Esophagus muscularis mucosa (tissue), 4 donors: Measurements from ENCODE around the gene ZNF438. TPM values are rescaled to one million over a fixed set of nuclear protein-coding genes. Genes with fewer than 3 reads are reported as not detected.

Experiments used
- DNase-seq: peaks from one replicate; pipeline ENCODE4 v3.0.0-alpha.2; 2017; ENCODE audit errors: extremely low spot score
- H3K27ac ChIP-seq, 4 donors: fragments of 200-600 bp; sonication (generic); replicated peaks in 1 of 4; 1 replicate in 3 of 4; 2 replicates in 1 of 4; pipeline ENCODE4 v1.5.1; 2016 to 2019; ENCODE audit warnings: mild to moderate bottlenecking in 1 of 4
- H3K27me3 ChIP-seq, 4 donors: fragments of 200-600 bp; sonication (generic); one replicate each; pipeline versions ENCODE4 v1.5.1 to v1.6.0; 2016 to 2019
- H3K36me3 ChIP-seq, 4 donors: fragments of 200-600 bp; sonication (generic); one replicate each; pipeline ENCODE4 v1.5.1; 2016 to 2019
- H3K4me1 ChIP-seq, 4 donors: fragments of 200-600 bp; sonication (generic); one replicate each; pipeline ENCODE4 v1.5.1; 2016 to 2019
- H3K4me3 ChIP-seq, 4 donors: fragments of 200-600 bp; sonication (generic); 1 replicate in 2 of 4; 2 replicates in 2 of 4; pipeline ENCODE4 v1.5.1; 2016 to 2019; ENCODE audit warnings: mild to moderate bottlenecking in 4 of 4, moderate library complexity in 1 of 4
- H3K9me3 ChIP-seq, 4 donors: fragments of 200-600 bp; sonication (generic); 1 replicate in 3 of 4; 2 replicates in 1 of 4; pipeline ENCODE4 v1.5.1; 2016 to 2019
- CTCF ChIP-seq, 3 experiments: fragments of 200-600 bp in 2 of 3; fragments of 450-650 bp in 1 of 3; sonication (generic) in 2 of 3; IDR thresholded peaks; one replicate each; pipeline ENCODE4 v1.5.1; 2017 to 2019; ENCODE audit warnings: antibody characterized with exemption in 3 of 3, mild to moderate bottlenecking in 2 of 3, moderate library complexity in 1 of 3
- EP300 ChIP-seq: sonication (generic); formaldehyde crosslinking; IDR thresholded peaks from one replicate; pipeline ENCODE4 v1.6.1; 2017; ENCODE audit warnings: antibody characterized with exemption
- POLR2A ChIP-seq: fragments of 450-650 bp; IDR thresholded peaks from one replicate; pipeline ENCODE4 v1.6.1; 2017; ENCODE audit warnings: antibody characterized with exemption, moderate library complexity, mild to moderate bottlenecking, low read depth
- POLR2AphosphoS5 ChIP-seq, 2 donors: sonication (generic); formaldehyde crosslinking; IDR thresholded peaks; one replicate each; pipeline ENCODE4 v1.6.1; 2017; ENCODE audit warnings: antibody characterized with exemption in 2 of 2
- WGBS: methylation state at CpG from one replicate; pipeline ENCODE4 v1.1.5; 2018; 5-methylcytosine and 5-hydroxymethylcytosine counted together
- intact Hi-C: fragments of 100-400 bp; cut with DNase I; formaldehyde crosslinking; loops from one replicate; pipeline ENCODE4 v1.15.1; 2023
- total RNA-seq, 4 donors: library from RNA; depleted of rRNA; stranded (reverse); fragments of >200 nt; gene quantifications; one replicate each; pipeline versions ENCODE4 v1.1.0 to v1.2.1, GENCODE V29; 2016

Gene ZNF438
- total RNA-seq, 4 donors from 2014 or later = 11.0 to 11.6 (median 11.3) TPM

DNA sequence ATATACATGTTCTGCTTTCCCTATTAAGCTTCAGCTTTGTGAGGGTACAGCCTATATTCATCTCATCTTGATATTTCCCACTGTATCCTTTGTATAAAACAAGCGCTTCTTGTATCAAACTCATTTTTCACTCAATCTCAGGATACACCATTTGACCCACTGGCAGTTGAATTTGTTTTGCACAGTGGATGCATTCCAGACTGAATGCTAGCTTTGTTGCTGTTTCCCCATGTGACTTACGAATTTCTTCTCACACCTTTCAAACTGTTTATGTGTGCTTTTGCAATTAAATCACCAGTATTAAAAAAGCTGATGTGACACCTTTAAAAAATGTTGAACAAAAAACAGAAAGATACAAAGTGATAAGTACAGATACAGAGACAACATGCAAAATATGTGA, 180.9 kb downstream of the ZNF438 start:
- no peaks in the 10 kb centered on the region for H3K4me1 ChIP-seq
- TF ChIP-seq POLR2AphosphoS5 (IDR thresholded peaks at IDR 0.05) = no peak
- no peak for TF ChIP-seq CTCF (IDR thresholded peaks at IDR 0.05)
- no peak for TF ChIP-seq POLR2A
- TF ChIP-seq EP300 = no peak
- no peaks in the 10 kb centered on the region for H3K9me3 ChIP-seq
- intact Hi-C loops = no loop called here
- H3K4me3 ChIP-seq = no peak overlapping the region
- H3K27ac ChIP-seq = no peak overlapping the region
- WGBS = 85% methylated on average over 2 of the region's 2 CpGs
- DNase-seq = no peak
- peaks cover 7 to 37% (median 22%) of the 10 kb centered on the region in 4 donors for H3K36me3 ChIP-seq
- H3K27me3 ChIP-seq = no peaks in the 10 kb centered on the region

DNA sequence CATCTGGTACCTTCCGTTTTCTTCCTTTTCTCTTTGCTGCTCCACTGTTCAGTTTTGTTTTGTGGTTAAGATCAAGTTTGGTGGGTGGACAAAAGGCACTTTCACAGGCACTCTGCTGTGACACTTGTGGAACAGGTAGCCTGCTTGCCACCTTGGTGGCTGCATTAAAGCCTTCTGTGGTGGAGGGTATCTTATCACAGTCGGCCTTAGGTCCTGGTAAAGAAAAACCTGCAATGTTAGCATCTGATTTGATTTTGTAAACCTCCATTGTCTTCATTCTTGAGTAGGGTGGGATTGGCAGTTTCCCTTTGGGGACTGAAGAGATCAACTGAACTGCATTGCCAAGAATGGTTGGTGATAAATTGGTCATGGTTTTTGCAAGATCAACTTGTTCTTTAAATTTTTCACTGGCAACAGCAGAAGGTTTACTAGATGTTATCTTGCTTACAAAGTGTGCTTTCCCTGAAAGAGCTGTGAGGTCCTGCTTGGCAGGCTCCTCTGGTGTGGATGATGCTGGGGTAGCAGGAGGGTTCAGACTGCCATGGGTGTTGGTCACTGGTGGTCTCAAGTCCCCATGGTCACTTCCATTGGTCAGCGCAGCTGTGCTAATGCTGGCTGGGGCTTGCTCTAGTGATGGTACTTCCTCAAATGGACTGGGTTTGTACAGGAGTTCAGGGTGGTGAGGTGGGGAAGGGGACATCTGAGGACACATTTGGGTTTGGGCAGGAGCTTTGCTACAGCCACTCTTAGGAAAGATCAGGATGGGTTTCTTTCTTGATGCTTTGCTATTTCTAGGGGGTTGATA, 182.2 kb downstream of the ZNF438 start:
- 97% methylated on average over 3 of the region's 3 CpGs for WGBS
- TF ChIP-seq EP300 (no peak), POLR2A (no peak), CTCF (IDR thresholded peaks at IDR 0.05) (no peak), POLR2AphosphoS5 (IDR thresholded peaks at IDR 0.05) (no peak)
- peaks cover 7 to 48% (median 28%) of the 10 kb centered on the region in 4 donors for H3K36me3 ChIP-seq

DNA sequence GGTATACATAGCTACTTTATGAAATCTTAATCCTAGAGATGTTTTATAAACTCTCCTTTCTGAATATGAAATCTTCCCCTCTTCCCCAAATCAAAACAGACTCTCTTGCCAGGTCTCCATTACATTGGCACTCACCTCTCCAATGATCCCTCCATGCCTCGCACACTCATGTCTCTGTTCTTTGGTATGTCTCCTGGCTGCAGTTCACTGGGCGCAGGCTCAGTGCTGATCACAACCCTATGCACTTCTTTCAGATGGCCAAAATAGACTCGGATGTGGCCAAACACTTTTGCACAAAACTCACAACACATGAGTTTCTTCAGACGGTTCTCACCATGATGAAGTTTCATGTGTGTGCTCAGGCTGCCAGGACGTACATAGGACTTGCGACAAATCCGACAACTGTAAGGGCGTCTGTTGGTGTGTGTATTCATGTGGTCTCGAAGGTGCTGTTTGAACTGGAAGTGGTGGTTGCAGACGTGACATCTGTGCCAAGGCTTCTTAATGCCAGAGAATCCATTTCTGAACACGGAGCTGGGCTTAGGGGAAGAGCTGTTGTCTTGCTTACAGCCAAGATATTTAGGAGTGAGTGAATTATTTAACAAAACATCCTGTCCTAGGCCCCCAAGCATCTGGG, 183.2 kb downstream of the ZNF438 start:
- H3K4me1 ChIP-seq = no peaks in the 10 kb centered on the region
- no peak overlapping the region for H3K4me3 ChIP-seq
- no peaks in the 10 kb centered on the region for H3K9me3 ChIP-seq
- H3K27me3 ChIP-seq = no peaks in the 10 kb centered on the region
- H3K36me3 ChIP-seq = peaks cover 7 to 48% (median 28%) of the 10 kb centered on the region in 4 donors
- intact Hi-C loops = no loop called here
- WGBS = 88% methylated on average over 11 of the region's 11 CpGs
- H3K27ac ChIP-seq = no peak overlapping the region
- no peak for TF ChIP-seq POLR2AphosphoS5 (IDR thresholded peaks at IDR 0.05)
- no peak for TF ChIP-seq POLR2A
- no peak for TF ChIP-seq CTCF (IDR thresholded peaks at IDR 0.05)
- no peak for TF ChIP-seq EP300
- no peak for DNase-seq

More for the DNA sequence above, 182.2 kb downstream of the ZNF438 start:
- no peak overlapping the region for H3K4me3 ChIP-seq
- H3K27ac ChIP-seq = no peak overlapping the region
- H3K9me3 ChIP-seq = no peaks in the 10 kb centered on the region
- no peaks in the 10 kb centered on the region for H3K4me1 ChIP-seq
- H3K27me3 ChIP-seq = no peaks in the 10 kb centered on the region
- no peak for DNase-seq
- intact Hi-C loops = no loop called here

DNA sequence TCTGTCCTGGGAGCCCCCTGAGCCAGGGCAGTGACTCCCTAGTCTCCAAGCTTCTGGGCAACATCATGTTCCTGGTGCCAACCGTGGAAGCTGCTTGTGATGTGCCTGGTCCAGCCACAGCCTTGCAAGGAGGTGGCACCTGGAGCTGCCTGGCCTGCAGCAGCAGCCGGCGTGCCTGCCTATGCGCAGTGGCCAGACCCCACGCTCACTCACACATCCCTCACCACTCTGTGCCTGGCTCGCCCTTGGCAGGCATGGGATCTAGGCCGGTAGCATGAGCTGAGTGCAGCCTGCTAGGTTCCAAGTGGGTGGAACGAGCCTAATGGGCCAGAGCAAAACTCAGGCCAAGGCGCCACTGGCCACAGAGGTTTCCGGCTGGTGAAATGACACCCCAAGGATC, 184.0 kb downstream of the ZNF438 start:
- TF ChIP-seq POLR2A (no peak), CTCF (IDR thresholded peaks at IDR 0.05) (no peak), POLR2AphosphoS5 (IDR thresholded peaks at IDR 0.05) (no peak), EP300 (no peak)
- intact Hi-C loops = no loop called here
- WGBS = 96% methylated on average over 7 of the region's 10 CpGs

More for the DNA sequence above, 184.0 kb downstream of the ZNF438 start:
- Histone ChIP-seq H3K36me3 (peaks cover 7 to 48% (median 28%) of the 10 kb centered on the region in 4 donors), H3K4me3 (no peak overlapping the region), H3K27me3 (no peaks in the 10 kb centered on the region), H3K9me3 (no peaks in the 10 kb centered on the region), H3K27ac (no peak overlapping the region), H3K4me1 (peaks cover 0 to 5% (median 3%) of the 10 kb centered on the region in 4 donors)
- peak; percentile 29 for DNase-seq
